Gastrocnemius medialis (tissue), 4 donors: Measurements from ENCODE around the gene RPL29. TPM values are rescaled to one million over a fixed set of nuclear protein-coding genes. Genes with fewer than 3 reads are reported as not detected.
A peak's percentile ranks its signal among the peaks of the same experiment; 100 is the strongest.

Experiments used
- ATAC-seq, 2 donors: fragments of 150-250 bp; one replicate each; pipeline ENCODE4 v1.9.1; 2016
- DNase-seq, 2 donors: peaks; one replicate each; pipeline ENCODE4 v3.0.0-alpha.2; 2019
- H3K27ac ChIP-seq, 4 donors: fragments of 200-600 bp; sonication (generic); 1 replicate in 1 of 4; 2 replicates in 3 of 4; pipeline ENCODE4 v1.5.1; 2016 to 2018; ENCODE audit warnings: mild to moderate bottlenecking in 2 of 4, moderate library complexity in 1 of 4
- H3K27me3 ChIP-seq, 3 donors: fragments of 200-600 bp; sonication (generic) in 2 of 3; 1 replicate in 1 of 3; 2 replicates in 2 of 3; pipeline versions ENCODE4 v1.5.1 to v1.6.0; 2016 to 2019; ENCODE audit warnings: mild to moderate bottlenecking in 1 of 3, moderate library complexity in 1 of 3
- H3K36me3 ChIP-seq, 2 donors: fragments of 200-600 bp; sonication (generic) in 1 of 2; one replicate each; pipeline ENCODE4 v1.5.1; 2017 to 2018
- H3K4me1 ChIP-seq, 2 donors: fragments of 200-600 bp; sonication (generic) in 1 of 2; one replicate each; pipeline ENCODE4 v1.5.1; 2016 to 2017; ENCODE audit warnings: mild to moderate bottlenecking in 2 of 2
- H3K4me3 ChIP-seq, 4 donors: fragments of 200-600 bp; sonication (generic) in 3 of 4; 1 replicate in 1 of 4; 2 replicates in 3 of 4; pipeline ENCODE4 v1.5.1; 2016 to 2019; ENCODE audit warnings: mild to moderate bottlenecking in 2 of 4
- H3K9me3 ChIP-seq, 3 donors: fragments of 200-600 bp; sonication (generic) in 2 of 3; 1 replicate in 1 of 3; 2 replicates in 2 of 3; pipeline ENCODE4 v1.5.1; 2016 to 2019
- POLR2A ChIP-seq, 2 donors: fragments of 450-650 bp; IDR thresholded peaks; one replicate each; pipeline ENCODE4 v1.6.1; 2017; ENCODE audit warnings: antibody characterized with exemption in 2 of 2, mild to moderate bottlenecking in 2 of 2, moderate library complexity in 2 of 2
- in situ Hi-C, 4 donors: fragments of 200-750 bp; cut with MboI; loops; one replicate each; pipeline versions ENCODE4 v1.15.0 to v1.8.0; 2017; ENCODE audit warnings: low sequenced_read_pairs in 4 of 4
- intact Hi-C: fragments of 100-400 bp; cut with DNase I; formaldehyde crosslinking; loops from one replicate; pipeline ENCODE4 v1.15.1; 2023; ENCODE audit warnings: low total_unique reads
- total RNA-seq, 4 donors: library from RNA; depleted of rRNA; stranded (reverse); fragments of >200 nt; gene quantifications; one replicate each; pipeline versions ENCODE4 v1.1.0 to v1.2.3, GENCODE V29; 2016
- TF ChIP-seq, protein P1 (sequence below), 5 experiments: fragments of 450-650 bp in 3 of 5; fragments of 200-600 bp in 2 of 5; sonication (generic) in 2 of 5; IDR thresholded peaks in 4 of 5; conservative IDR thresholded peaks in 1 of 5; 1 replicate in 4 of 5; 2 replicates in 1 of 5; pipeline ENCODE4 v1.5.1; 2016 to 2019; ENCODE audit warnings: antibody characterized with exemption in 5 of 5, mild to moderate bottlenecking in 3 of 5, moderate library complexity in 3 of 5

Gene RPL29
- total RNA-seq, 4 donors from 2014 or later = 1,885 to 2,483 (median 2,154) TPM

DNA sequence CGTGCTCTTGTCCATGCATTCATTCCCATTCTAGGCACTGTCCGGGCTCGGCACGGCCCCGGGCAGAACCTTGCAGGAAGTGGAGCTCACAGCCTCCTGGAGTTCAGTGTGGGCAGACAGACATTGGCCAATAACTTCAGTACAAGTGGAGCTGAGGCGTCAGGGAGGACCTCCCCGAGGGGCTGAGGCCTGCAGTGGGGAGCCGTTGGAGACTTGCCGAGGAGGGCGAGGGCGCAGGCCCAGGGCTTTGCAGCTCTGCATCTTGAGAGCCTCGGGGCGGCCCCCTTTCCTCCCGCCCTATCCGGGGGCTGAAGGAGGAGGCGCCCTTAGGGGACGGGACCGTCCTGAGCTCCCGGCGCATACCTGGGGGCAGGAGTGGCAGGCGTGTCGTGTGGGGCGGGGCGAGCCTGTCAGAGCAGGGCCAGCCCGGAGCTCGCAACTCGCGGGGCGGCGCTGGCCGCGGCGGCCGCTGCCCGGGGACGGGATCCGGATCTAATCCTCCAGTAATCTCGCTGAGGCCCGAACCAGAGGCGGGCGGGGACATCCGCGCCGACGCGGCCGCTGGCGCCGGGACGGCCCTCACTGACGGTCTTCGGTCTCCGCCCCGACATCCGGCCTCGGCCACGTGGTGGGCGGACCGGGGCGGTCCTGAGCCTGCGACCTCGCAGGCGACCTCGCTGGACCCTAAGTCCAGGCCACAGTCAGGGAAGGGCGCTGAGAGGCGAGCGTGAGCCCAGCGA, 12.7 kb downstream of the RPL29 start, which contains the start of gene ACY1:
TSS of gene ACY1 (plus strand) at position 698 of the 740 bp plus-strand sequence. CDS start 530 bp downstream, outside the sequence.
- Histone ChIP-seq H3K36me3 (no peaks in the 10 kb centered on the region), H3K4me1 (peaks cover 16 to 17% of the 10 kb centered on the region in 2 donors), H3K4me3 (peak within 1 kb of the TSS; percentile 61 to 75 (median 64)), H3K27ac (peak within 1 kb of the TSS; percentile 86 to 98 (median 94)), H3K27me3 (no peaks in the 10 kb centered on the region), H3K9me3 (no peaks in the 10 kb centered on the region)
- peak; percentile 75 to 78 for TF ChIP-seq POLR2A (IDR thresholded peaks at IDR 0.05)
- TF ChIP-seq, protein P1, sequence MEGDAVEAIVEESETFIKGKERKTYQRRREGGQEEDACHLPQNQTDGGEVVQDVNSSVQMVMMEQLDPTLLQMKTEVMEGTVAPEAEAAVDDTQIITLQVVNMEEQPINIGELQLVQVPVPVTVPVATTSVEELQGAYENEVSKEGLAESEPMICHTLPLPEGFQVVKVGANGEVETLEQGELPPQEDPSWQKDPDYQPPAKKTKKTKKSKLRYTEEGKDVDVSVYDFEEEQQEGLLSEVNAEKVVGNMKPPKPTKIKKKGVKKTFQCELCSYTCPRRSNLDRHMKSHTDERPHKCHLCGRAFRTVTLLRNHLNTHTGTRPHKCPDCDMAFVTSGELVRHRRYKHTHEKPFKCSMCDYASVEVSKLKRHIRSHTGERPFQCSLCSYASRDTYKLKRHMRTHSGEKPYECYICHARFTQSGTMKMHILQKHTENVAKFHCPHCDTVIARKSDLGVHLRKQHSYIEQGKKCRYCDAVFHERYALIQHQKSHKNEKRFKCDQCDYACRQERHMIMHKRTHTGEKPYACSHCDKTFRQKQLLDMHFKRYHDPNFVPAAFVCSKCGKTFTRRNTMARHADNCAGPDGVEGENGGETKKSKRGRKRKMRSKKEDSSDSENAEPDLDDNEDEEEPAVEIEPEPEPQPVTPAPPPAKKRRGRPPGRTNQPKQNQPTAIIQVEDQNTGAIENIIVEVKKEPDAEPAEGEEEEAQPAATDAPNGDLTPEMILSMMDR (IDR thresholded peaks at IDR 0.05 in 4 of 5, conservative IDR thresholded peaks at IDR 0.05 in 1 of 5) = no peak
- in situ Hi-C loops = no loop called here
- intact Hi-C loops = no loop called here
- ATAC-seq (peak; percentile 85 to 86), DNase-seq (peak; percentile 69 to 83)

DNA sequence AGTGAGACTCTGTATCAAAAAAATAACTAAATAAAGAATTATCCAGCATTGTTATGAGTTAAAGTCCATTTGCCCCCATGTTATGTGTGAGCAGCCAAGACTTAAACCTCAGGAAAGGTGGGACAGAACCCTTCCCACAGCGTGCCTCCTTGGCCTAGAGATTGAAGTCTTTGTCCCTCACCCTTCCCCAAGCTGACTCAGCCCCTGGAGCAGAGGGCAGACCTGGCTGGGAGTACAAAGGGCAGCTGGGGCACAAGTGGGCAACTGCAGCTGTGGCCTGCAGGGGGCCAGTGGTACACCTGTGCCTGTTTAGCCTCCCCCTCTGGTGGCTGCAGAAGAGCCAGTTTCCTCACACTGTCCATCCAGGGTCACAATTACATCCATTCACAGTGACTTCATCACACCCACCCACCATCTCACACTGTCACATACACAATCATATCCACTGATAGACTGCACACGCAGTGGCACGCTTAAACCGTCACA, 13.3 kb downstream of the RPL29 start:
- TF ChIP-seq POLR2A (IDR thresholded peaks at IDR 0.05) = no peak
- TF ChIP-seq, protein P1 (IDR thresholded peaks at IDR 0.05 in 4 of 5, conservative IDR thresholded peaks at IDR 0.05 in 1 of 5) = peak; percentile 37 to 60 (median 47)
- Histone ChIP-seq H3K27me3 (no peaks in the 10 kb centered on the region), H3K36me3 (no peaks in the 10 kb centered on the region), H3K4me1 (peaks cover 16 to 17% of the 10 kb centered on the region in 2 donors), H3K27ac (peak overlapping the region; percentile 86 to 98 (median 94)), H3K9me3 (no peaks in the 10 kb centered on the region), H3K4me3 (peak overlapping the region; percentile 61 to 75 (median 64))
- intact Hi-C loops = no loop called here
- in situ Hi-C loops = no loop called here
- DNase-seq (peak in 1 of 2 donors; percentile 66), ATAC-seq (peak in 1 of 2 donors; percentile 55)

DNA sequence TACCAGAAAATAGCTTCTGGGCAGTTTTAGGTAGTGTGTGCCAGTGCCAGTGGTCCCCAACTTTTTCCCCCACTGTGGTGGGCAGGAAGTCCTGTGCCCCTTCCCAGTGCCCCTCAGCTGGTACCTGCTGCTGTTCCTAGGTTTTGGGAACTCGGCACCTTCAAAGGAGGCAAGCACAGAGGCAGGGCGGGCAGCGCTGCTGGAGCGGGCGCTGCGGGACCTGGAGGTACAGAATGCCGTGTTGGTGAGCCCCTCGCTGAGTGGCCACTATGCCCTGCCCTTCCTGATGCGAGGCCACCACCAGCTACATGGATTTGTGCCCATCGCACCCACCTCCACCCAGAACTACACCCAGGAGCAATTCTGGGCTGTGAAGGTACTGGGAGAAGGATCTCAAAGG, 15.4 kb downstream of the RPL29 start:
- no peaks in the 10 kb centered on the region for H3K9me3 ChIP-seq
- H3K36me3 ChIP-seq = no peaks in the 10 kb centered on the region
- peaks cover 16 to 28% of the 10 kb centered on the region in 2 donors for H3K4me1 ChIP-seq
- H3K4me3 ChIP-seq = no peak overlapping the region
- H3K27ac ChIP-seq = no peak overlapping the region
- no peak for ATAC-seq
- no peak for DNase-seq
- no peaks in the 10 kb centered on the region for H3K27me3 ChIP-seq
- intact Hi-C loops (no loop called here), in situ Hi-C loops (no loop called here)
- TF ChIP-seq, protein P1 (IDR thresholded peaks at IDR 0.05 in 4 of 5, conservative IDR thresholded peaks at IDR 0.05 in 1 of 5) = no peak
- TF ChIP-seq POLR2A (IDR thresholded peaks at IDR 0.05) = no peak

DNA sequence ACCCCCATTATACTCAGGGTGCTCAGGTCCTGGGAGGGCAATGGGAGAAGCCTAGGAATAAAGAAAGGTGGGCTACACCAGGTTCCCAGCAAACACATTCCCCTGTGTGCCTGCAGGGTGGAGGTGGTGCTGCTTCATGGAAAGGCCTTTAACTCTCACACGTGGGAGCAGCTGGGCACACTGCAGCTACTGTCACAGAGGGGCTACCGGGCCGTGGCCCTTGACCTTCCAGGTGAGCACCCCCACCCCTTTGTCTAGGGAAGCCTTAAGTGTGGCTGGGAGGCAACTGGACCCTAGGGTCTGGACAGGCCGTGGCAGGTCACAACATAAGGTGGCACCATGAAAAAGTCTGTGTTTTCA, 17.6 kb downstream of the RPL29 start:
- in situ Hi-C loops (no loop called here), intact Hi-C loops (no loop called here)
- TF ChIP-seq, protein P1 (IDR thresholded peaks at IDR 0.05 in 4 of 5, conservative IDR thresholded peaks at IDR 0.05 in 1 of 5) = no peak
- TF ChIP-seq POLR2A (IDR thresholded peaks at IDR 0.05) = no peak
- Histone ChIP-seq H3K27me3 (no peaks in the 10 kb centered on the region), H3K36me3 (no peaks in the 10 kb centered on the region), H3K27ac (no peak overlapping the region), H3K9me3 (no peaks in the 10 kb centered on the region), H3K4me3 (no peak overlapping the region), H3K4me1 (peaks cover 22 to 32% of the 10 kb centered on the region in 2 donors)
- DNase-seq = no peak
- no peak for ATAC-seq
